Neuronal stem cell (in vitro differentiated cells): Measurements from ENCODE around the gene RAB22A.

Experiments
- DNase-seq: peaks from one replicate; pipeline ENCODE4 v3.0.0-alpha.2; 2013; ENCODE audit warnings: low spot score
- H2AFZ ChIP-seq: one replicate; pipeline ENCODE4 v1.6.1; 2013; ENCODE audit warnings: mild to moderate bottlenecking, low read length, inconsistent platforms
- H2AK5ac ChIP-seq: 2 replicates; pipeline ENCODE4 v1.6.1; 2013; ENCODE audit warnings: low read depth, mild to moderate bottlenecking, inconsistent platforms, low read length, moderate library complexity, mixed read lengths
- H2BK120ac ChIP-seq: 2 replicates; pipeline ENCODE4 v1.6.1; 2013; ENCODE audit warnings: low read depth, mild to moderate bottlenecking, inconsistent platforms, low read length, moderate library complexity, mixed read lengths
- H2BK12ac ChIP-seq: one replicate; pipeline ENCODE4 v1.6.1; 2013; ENCODE audit warnings: low read length, inconsistent platforms
- H2BK15ac ChIP-seq: 2 replicates; pipeline ENCODE4 v1.6.1; 2013; ENCODE audit warnings: mild to moderate bottlenecking, low read length, inconsistent platforms, mixed read lengths
- H2BK5ac ChIP-seq: one replicate; pipeline ENCODE4 v1.6.1; 2013; ENCODE audit warnings: inconsistent platforms, mild to moderate bottlenecking, low read length, moderate library complexity
- H3K14ac ChIP-seq: one replicate; pipeline ENCODE4 v1.6.1; 2013; ENCODE audit warnings: low read length, inconsistent platforms
- H3K18ac ChIP-seq: 2 replicates; pipeline ENCODE4 v1.6.1; 2013; ENCODE audit warnings: low read length, inconsistent platforms
- H3K23ac ChIP-seq: 2 replicates; pipeline ENCODE4 v1.6.1; 2013; ENCODE audit warnings: low read depth, mild to moderate bottlenecking, mixed read lengths, low read length, inconsistent platforms; ENCODE audit not compliant: poor library complexity
- H3K27ac ChIP-seq: replicated peaks from 3 replicates; pipeline ENCODE4 v1.5.1; 2013; ENCODE audit warnings: low read length, inconsistent platforms
- H3K27me3 ChIP-seq, 3 experiments: 2 replicates each; pipeline ENCODE4 v1.6.1; 2013; ENCODE audit warnings: low read length in 3 of 3, mild to moderate bottlenecking in 2 of 3, inconsistent platforms in 1 of 3, low read depth in 1 of 3, mixed read lengths in 1 of 3, moderate library complexity in 1 of 3; ENCODE audit not compliant: control insufficient read depth in 3 of 3, insufficient read depth in 3 of 3
- H3K36me3 ChIP-seq, 2 donors: replicated peaks in 1 of 2; 2 replicates each; pipeline ENCODE4 v1.6.1; 2013; ENCODE audit warnings: low read length in 2 of 2; ENCODE audit not compliant: control insufficient read depth in 2 of 2, insufficient read depth in 2 of 2
- H3K4ac ChIP-seq: 2 replicates; pipeline ENCODE4 v1.6.1; 2013; ENCODE audit warnings: inconsistent platforms, mild to moderate bottlenecking, low read length, moderate library complexity
- H3K4me1 ChIP-seq, 2 donors: 1 replicate in 1 of 2; 2 replicates in 1 of 2; pipeline ENCODE4 v1.6.1; 2013; ENCODE audit warnings: low read length in 2 of 2, low read depth in 1 of 2; ENCODE audit not compliant: control insufficient read depth in 2 of 2, insufficient read depth in 1 of 2
- H3K4me2 ChIP-seq: one replicate; pipeline ENCODE4 v1.6.1; 2013; ENCODE audit warnings: mild to moderate bottlenecking, low read length, inconsistent platforms; ENCODE audit not compliant: insufficient read depth, poor library complexity, severe bottlenecking
- H3K4me3 ChIP-seq, 2 donors: 2 replicates each; pipeline ENCODE4 v1.5.1; 2013; ENCODE audit warnings: low read length in 2 of 2, mild to moderate bottlenecking in 2 of 2, inconsistent platforms in 1 of 2, moderate library complexity in 1 of 2
- H3K79me1 ChIP-seq: one replicate; pipeline ENCODE4 v1.6.1; 2013; ENCODE audit warnings: low read depth, mild to moderate bottlenecking, inconsistent platforms, low read length, moderate library complexity
- H3K9ac ChIP-seq: one replicate; pipeline ENCODE4 v1.6.1; 2013; ENCODE audit warnings: mild to moderate bottlenecking, low read depth, low read length, inconsistent platforms; ENCODE audit not compliant: poor library complexity
- H3K9me3 ChIP-seq, 2 donors: replicated peaks in 1 of 2; 2 replicates each; pipeline versions ENCODE3 to v1.6.1; 2013; ENCODE audit warnings: low read length in 2 of 2, mild to moderate bottlenecking in 2 of 2, inconsistent platforms in 1 of 2, low read depth in 1 of 2, mixed read lengths in 1 of 2, moderate library complexity in 1 of 2; ENCODE audit not compliant: control insufficient read depth in 2 of 2, insufficient read depth in 1 of 2
- H4K8ac ChIP-seq: one replicate; pipeline ENCODE4 v1.6.1; 2013; ENCODE audit warnings: low read depth, mild to moderate bottlenecking, inconsistent platforms, low read length, moderate library complexity
- H4K91ac ChIP-seq: one replicate; pipeline ENCODE4 v1.6.1; 2013; ENCODE audit warnings: low read length, low read depth, mild to moderate bottlenecking, inconsistent platforms; ENCODE audit not compliant: poor library complexity
- WGBS, 2 donors: extraction: QIAGEN DNeasy Blood & Tissue Kit; methylation state at CpG; one replicate each; pipeline ENCODE4 v1.1.7; 2013; ENCODE audit warnings: missing lambda C conversion rate in 2 of 2, mixed read lengths in 1 of 2; ENCODE audit not compliant: insufficient read length in 2 of 2, insufficient replicate concordance in 1 of 2; ENCODE audit errors: extremely low coverage in 2 of 2; 5-methylcytosine and 5-hydroxymethylcytosine counted together

The RAB22A gene

DNA sequence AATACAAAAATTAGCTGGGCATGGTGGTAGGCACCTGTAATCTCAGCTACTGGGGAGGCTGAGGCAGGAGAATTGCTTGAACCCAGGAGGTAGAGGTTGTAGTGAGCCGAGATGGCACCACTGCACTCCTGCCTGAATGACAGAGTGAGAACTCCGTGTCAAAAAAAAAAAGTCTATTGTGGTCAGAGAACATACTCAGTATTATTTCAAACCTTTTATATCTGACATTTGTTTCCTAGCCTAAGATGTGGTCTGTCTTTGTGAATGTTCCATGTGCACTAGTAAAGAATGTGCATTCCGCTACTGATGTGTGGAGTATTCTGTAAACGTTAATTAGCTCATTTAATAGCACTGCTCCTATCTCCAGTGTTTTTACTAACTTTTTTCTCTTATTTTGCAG lies 11.7 kb downstream of the RAB22A start:
- Histone ChIP-seq H3K4me2 (no peak overlapping the region), H2AK5ac (no peak overlapping the region), H2BK12ac (no peak overlapping the region), H3K9me3 (peaks cover 4 to 8% of the 10 kb centered on the region in 2 donors), H2BK15ac (no peak overlapping the region), H3K27me3 (no peaks in the 10 kb centered on the region), H3K79me1 (no peaks in the 10 kb centered on the region), H4K8ac (no peak overlapping the region), H3K4me3 (no peak overlapping the region), H4K91ac (no peak overlapping the region), H2BK5ac (no peak overlapping the region), H3K18ac (no peak overlapping the region), H3K36me3 (peaks cover 7 to 18% of the 10 kb centered on the region in 2 donors), H3K9ac (no peak overlapping the region), H3K4ac (no peak overlapping the region), H3K14ac (no peak overlapping the region), H3K27ac (no peak overlapping the region), H2AFZ (no peak overlapping the region), H3K23ac (no peak overlapping the region), H2BK120ac (no peak overlapping the region), H3K4me1 (no peaks in the 10 kb centered on the region)
- no peak for DNase-seq
- no CpG with 5 or more reads among the region's 4 CpGs for WGBS, 2 donors

DNA sequence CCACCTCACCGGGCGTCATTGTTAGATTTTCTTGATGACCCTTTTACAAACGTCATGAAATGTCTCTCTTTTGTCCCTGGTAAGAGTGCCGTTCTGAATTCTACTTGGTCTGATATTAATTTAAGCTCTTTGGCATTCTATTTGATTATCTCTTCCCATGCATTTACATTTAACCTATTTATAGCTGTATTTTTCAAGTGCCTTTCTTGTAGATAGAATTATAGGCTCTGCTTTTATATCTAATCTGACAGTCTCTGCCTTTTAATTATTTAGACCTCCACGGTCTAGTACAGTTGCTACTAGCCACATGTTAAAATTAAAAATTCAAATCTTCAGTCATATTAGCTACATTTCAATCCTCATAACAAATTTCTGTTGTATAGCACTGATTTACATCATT lies 12.6 kb downstream of the RAB22A start:
- no peaks in the 10 kb centered on the region for H3K4me1 ChIP-seq
- no peak overlapping the region for H2BK12ac ChIP-seq
- H3K14ac ChIP-seq, result no peak overlapping the region
- no peaks in the 10 kb centered on the region for H3K9me3 ChIP-seq
- H3K4me2 ChIP-seq, result no peak overlapping the region
- H3K27ac ChIP-seq, result no peak overlapping the region
- H3K79me1 ChIP-seq, result no peaks in the 10 kb centered on the region
- no peak overlapping the region for H2AK5ac ChIP-seq
- no CpG with 5 or more reads among the region's 5 CpGs for WGBS, 2 donors
- no peak for DNase-seq
- no peak overlapping the region for H2BK5ac ChIP-seq
- peaks cover 0 to 10% of the 10 kb centered on the region in 2 donors for H3K36me3 ChIP-seq
- no peak overlapping the region for H2AFZ ChIP-seq
- no peak overlapping the region for H3K4ac ChIP-seq
- no peak overlapping the region for H4K91ac ChIP-seq
- H4K8ac ChIP-seq, result no peak overlapping the region
- no peak overlapping the region for H3K23ac ChIP-seq
- H2BK120ac ChIP-seq, result no peak overlapping the region
- no peak overlapping the region for H2BK15ac ChIP-seq
- no peak overlapping the region for H3K4me3 ChIP-seq
- no peaks in the 10 kb centered on the region for H3K27me3 ChIP-seq
- no peak overlapping the region for H3K18ac ChIP-seq
- H3K9ac ChIP-seq, result no peak overlapping the region

DNA sequence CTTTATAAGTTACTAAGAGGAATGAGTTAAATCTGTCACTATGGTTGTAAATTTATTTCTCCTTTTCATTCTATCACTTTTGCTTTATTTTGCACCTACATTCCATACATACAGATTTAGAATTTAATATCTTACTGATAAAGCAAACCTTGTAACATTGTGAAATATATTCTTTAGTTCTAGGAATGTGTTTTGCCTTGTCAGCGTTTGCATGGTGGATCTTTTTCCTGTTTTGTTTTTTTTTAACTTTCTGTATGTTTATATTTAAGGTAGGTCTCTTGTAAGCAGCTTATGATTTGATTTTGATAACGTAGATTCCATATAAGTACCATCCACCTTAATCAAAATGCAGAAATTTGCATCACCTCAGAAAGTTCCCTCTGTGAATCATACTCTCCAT lies 16.4 kb downstream of the RAB22A start:
- H3K14ac ChIP-seq, result no peak overlapping the region
- H3K4ac ChIP-seq, result no peak overlapping the region
- H3K4me1 ChIP-seq, result no peaks in the 10 kb centered on the region
- H2AK5ac ChIP-seq, result no peak overlapping the region
- no peak overlapping the region for H3K18ac ChIP-seq
- H2BK12ac ChIP-seq, result no peak overlapping the region
- H3K79me1 ChIP-seq, result no peaks in the 10 kb centered on the region
- no peak overlapping the region for H3K27ac ChIP-seq
- no peak for DNase-seq
- no peak overlapping the region for H3K23ac ChIP-seq
- no peak overlapping the region for H4K8ac ChIP-seq
- H3K4me3 ChIP-seq, result no peak overlapping the region
- no peak overlapping the region for H2BK120ac ChIP-seq
- no peak overlapping the region for H3K9ac ChIP-seq
- H3K4me2 ChIP-seq, result no peak overlapping the region
- H2BK15ac ChIP-seq, result no peak overlapping the region
- no peak overlapping the region for H4K91ac ChIP-seq
- no peak overlapping the region for H2BK5ac ChIP-seq
- no peak overlapping the region for H2AFZ ChIP-seq
- H3K36me3 ChIP-seq, result no peaks in the 10 kb centered on the region
- H3K27me3 ChIP-seq, result no peaks in the 10 kb centered on the region
- WGBS, 2 donors, result no CpG with 5 or more reads among the region's 2 CpGs
- H3K9me3 ChIP-seq, result no peaks in the 10 kb centered on the region

DNA sequence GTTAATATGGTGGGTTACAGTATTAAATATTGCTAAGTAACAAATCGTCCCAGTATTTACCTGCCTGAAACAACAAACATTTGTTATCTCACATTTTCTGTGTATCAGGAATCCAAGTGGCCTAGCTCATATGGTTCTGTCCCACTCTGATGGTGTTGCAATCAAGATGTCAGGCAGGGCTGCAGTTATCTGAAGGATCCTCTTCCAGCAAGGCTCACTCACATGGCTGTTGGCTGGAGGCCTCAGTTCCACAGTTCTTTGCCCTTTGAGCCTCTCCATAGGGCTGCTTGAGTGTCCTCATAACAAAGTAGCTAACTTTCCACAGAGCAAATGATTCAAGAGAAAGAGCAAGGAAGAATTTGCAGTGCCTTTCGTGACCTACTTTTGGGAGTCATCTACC lies 17.7 kb downstream of the RAB22A start:
- no peak for DNase-seq
- Histone ChIP-seq H3K9me3 (no peaks in the 10 kb centered on the region), H3K27me3 (no peaks in the 10 kb centered on the region), H3K79me1 (no peaks in the 10 kb centered on the region), H3K4ac (no peak overlapping the region), H3K9ac (no peak overlapping the region), H2AFZ (no peak overlapping the region), H2BK120ac (no peak overlapping the region), H2AK5ac (no peak overlapping the region), H3K18ac (no peak overlapping the region), H3K36me3 (peaks cover 2 to 5% of the 10 kb centered on the region in 2 donors), H3K4me1 (no peaks in the 10 kb centered on the region), H2BK5ac (no peak overlapping the region), H3K4me3 (no peak overlapping the region), H3K14ac (no peak overlapping the region), H4K8ac (no peak overlapping the region), H3K23ac (no peak overlapping the region), H2BK15ac (no peak overlapping the region), H4K91ac (no peak overlapping the region), H3K27ac (no peak overlapping the region), H2BK12ac (no peak overlapping the region), H3K4me2 (no peak overlapping the region)
- WGBS, 2 donors, result no CpG with 5 or more reads among the region's 2 CpGs
